ENCODE results near the gene SLC5A5.

The SLC5A5 gene

GRCh38 chr19:17926044-17926443 lies 54.3 kb downstream of the SLC5A5 start:
- no peak for DNase-seq

GRCh38 chr19:17929056-17929455 lies 57.3 kb downstream of the SLC5A5 start:
- DNase-seq: no peak

- no peak for DNase-seq
Measured at GRCh38 chr19:17931532-17932191, 59.9 kb downstream of the SLC5A5 start.

- DNase-seq: peak; percentile 88
Measured at GRCh38 chr19:17932485-17933338, 61.0 kb downstream of the SLC5A5 start, which contains the start of gene CCDC124. TSS of gene CCDC124 (plus strand) at chr19:17933015. CDS start at chr19:17936421, 3,406 bp downstream.

GRCh38 chr19:17933414-17934129 lies 61.8 kb downstream of the SLC5A5 start:
- DNase-seq: peak; percentile 37

- DNase-seq: no peak
Measured at GRCh38 chr19:17936379-17936778, 64.6 kb downstream of the SLC5A5 start.

- DNase-seq: no peak
Measured at GRCh38 chr19:17937371-17937900, 65.7 kb downstream of the SLC5A5 start.

- peak; percentile 78 for DNase-seq
Measured at GRCh38 chr19:17938092-17938845, 66.5 kb downstream of the SLC5A5 start.

- DNase-seq: no peak
Measured at GRCh38 chr19:17942181-17942580, 70.4 kb downstream of the SLC5A5 start.

GRCh38 chr19:17942582-17943273 lies 71.0 kb downstream of the SLC5A5 start:
- DNase-seq: no peak

GRCh38 chr19:17943274-17944221 lies 71.8 kb downstream of the SLC5A5 start:
- DNase-seq: no peak

- peak; percentile 55 for DNase-seq
Measured at GRCh38 chr19:17944301-17944700, 72.6 kb downstream of the SLC5A5 start.
